Caco-2 (cell line): ENCODE data around the gene CBX7. TPM values are rescaled to one million over a fixed set of nuclear protein-coding genes. Genes with fewer than 3 reads are reported as not detected.

Experiments used
- BruUV-seq: library from RNA; stranded (reverse); fragments of 400-500 nt; replicated peaks from 2 replicates; lab custom pipeline; 2021; lab: Mats Ljungman, UMichigan
- CTCF ChIA-PET: fragments of 300-600 bp; sonication (Branson Sonifier 250); formaldehyde crosslinking; loops from one replicate; lab custom pipeline; 2022; ENCODE audit warnings: antibody characterized with exemption; lab: Charles Lee
- POLR2A ChIA-PET: fragments of 300-600 bp; sonication (Branson Sonifier 250); formaldehyde crosslinking; loops from one replicate; lab custom pipeline; 2022; ENCODE audit warnings: antibody characterized with exemption; lab: Charles Lee
- DNase-seq, 2 experiments: peaks; one replicate each; pipeline versions ENCODE4 v3.0.0 to v3.0.0-alpha.2; 2020 to 2022
- H3K27me3 ChIP-seq: replicated peaks from 2 replicates; pipeline ENCODE4 v1.6.0; 2011; ENCODE audit warnings: low read length; ENCODE audit not compliant: control insufficient read depth, insufficient read depth
- H3K36me3 ChIP-seq: 2 replicates; pipeline ENCODE4 v1.5.1; 2011; ENCODE audit warnings: low read length; ENCODE audit not compliant: control insufficient read depth, insufficient read depth
- H3K4me1 ChIP-seq: fragments of 250-450 bp; sonication (Bioruptor Pico); 2 replicates; pipeline ENCODE4 v1.5.1; 2020; ENCODE audit warnings: mild to moderate bottlenecking
- H3K4me3 ChIP-seq: 2 replicates; pipeline ENCODE4 v1.5.1; 2011; ENCODE audit warnings: low read depth, mild to moderate bottlenecking, control low read depth, low read length
- H3K9me3 ChIP-seq: fragments of 250-450 bp; sonication (Bioruptor Pico); 2 replicates; pipeline ENCODE4 v1.5.1; 2020; ENCODE audit warnings: mild to moderate bottlenecking, moderate library complexity
- H3K27ac Mint-ChIP-seq: one replicate; pipeline ENCODE4 v1.8.0; 2022; ENCODE audit warnings: mixed read lengths; ENCODE audit not compliant: unreplicated experiment
- H3K27me3 Mint-ChIP-seq: one replicate; pipeline ENCODE4 v1.8.0; 2022; ENCODE audit warnings: mixed read lengths; ENCODE audit not compliant: insufficient read depth, unreplicated experiment
- H3K36me3 Mint-ChIP-seq: one replicate; pipeline ENCODE4 v1.8.0; 2022; ENCODE audit warnings: mild to moderate bottlenecking, mixed read lengths; ENCODE audit not compliant: insufficient read depth, unreplicated experiment
- H3K4me1 Mint-ChIP-seq: one replicate; pipeline ENCODE4 v1.8.0; 2022; ENCODE audit warnings: low read depth, mixed read lengths; ENCODE audit not compliant: unreplicated experiment
- H3K4me3 Mint-ChIP-seq: one replicate; pipeline ENCODE4 v1.8.0; 2022; ENCODE audit warnings: mild to moderate bottlenecking, moderate library complexity, mixed read lengths; ENCODE audit not compliant: unreplicated experiment
- H3K9me3 Mint-ChIP-seq: one replicate; pipeline ENCODE4 v1.8.0; 2022; ENCODE audit warnings: mixed read lengths; ENCODE audit not compliant: unreplicated experiment
- CTCF ChIP-seq, 2 experiments: fragments of 200-600 bp in 1 of 2; IDR thresholded peaks; 1 replicate in 1 of 2; 2 replicates in 1 of 2; pipeline versions ENCODE4 v1.5.1 to v1.8.0; 2011 to 2022; ENCODE audit warnings: antibody characterized with exemption in 1 of 2, control low read depth in 1 of 2, inconsistent platforms in 1 of 2, low read depth in 1 of 2, low read length in 1 of 2, mild to moderate bottlenecking in 1 of 2, moderate library complexity in 1 of 2; ENCODE audit not compliant: insufficient read depth in 1 of 2, severe bottlenecking in 1 of 2, unreplicated experiment in 1 of 2
- intact Hi-C: fragments of 100-400 bp; cut with micrococcal nuclease; formaldehyde crosslinking; loops from one replicate; pipeline ENCODE4 v1.10.0; 2022; ENCODE audit not compliant: unreplicated experiment
- total RNA-seq: library from RNA; stranded (reverse); gene quantifications from 2 replicates; pipeline ENCODE4 v1.2.3, GENCODE V29; 2022

Gene CBX7
- total RNA-seq, 1 experiment from 2014 or later: 4.4 TPM

GRCh38 chr22:39081016-39081415, 71.5 kb downstream of the CBX7 start:
- ChIA-PET CTCF (no interaction called here), POLR2A (no interaction called here)
- Histone ChIP-seq H3K4me3 (no peak overlapping the region), H3K4me1 (no peaks in the 10 kb centered on the region), H3K27me3 (no peaks in the 10 kb centered on the region), H3K36me3 (no peaks in the 10 kb centered on the region), H3K9me3 (no peaks in the 10 kb centered on the region)
- H3K9me3 Mint-ChIP-seq: no peaks in the 10 kb centered on the region
- intact Hi-C loops: no loop called here
- no peak for TF ChIP-seq CTCF (IDR thresholded peaks at IDR 0.05; ENCODE audit: insufficient read depth in 1 of 2, low read depth in 1 of 2, low read length in 1 of 2, severe bottlenecking in 1 of 2, unreplicated experiment in 1 of 2)
- H3K4me3 Mint-ChIP-seq: no peak overlapping the region
- BruUV-seq: no TSS peak
- H3K36me3 Mint-ChIP-seq: no peaks in the 10 kb centered on the region
- no peak for DNase-seq
- no peaks in the 10 kb centered on the region for H3K4me1 Mint-ChIP-seq
- no peaks in the 10 kb centered on the region for H3K27me3 Mint-ChIP-seq
- H3K27ac Mint-ChIP-seq: no peak overlapping the region

Other genes starting within 250 kb of the CBX7 start
- gene APOBEC3A, start 195.1 kb downstream of the CBX7 start, total RNA-seq: not detected in 2 replicates
- 55.8 and 60.9 TPM in 2 replicates for gene APOBEC3B, start 170.3 kb downstream of the CBX7 start, total RNA-seq
- 24.2 and 25.1 TPM in 2 replicates for gene APOBEC3C, start 138.4 kb downstream of the CBX7 start, total RNA-seq
- 0.19 and 0.39 TPM in 2 replicates for gene APOBEC3D, start 131.6 kb downstream of the CBX7 start, total RNA-seq
- 7.8 and 9.1 TPM in 2 replicates for gene APOBEC3F, start 111.8 kb downstream of the CBX7 start, total RNA-seq
- gene APOBEC3G, start 75.4 kb downstream of the CBX7 start, total RNA-seq: 0.73 and 1.0 TPM in 2 replicates
- gene APOBEC3H, start 55.4 kb downstream of the CBX7 start, total RNA-seq: not detected in 2 replicates
- gene PDGFB, start 92.3 kb upstream of the CBX7 start, total RNA-seq: 7.2 and 8.3 TPM in 2 replicates
- gene RPL3, start 166.9 kb upstream of the CBX7 start, total RNA-seq: 1,668 and 1,699 TPM in 2 replicates
- gene SYNGR1, start 197.3 kb upstream of the CBX7 start, total RNA-seq: 20.2 and 21.9 TPM in 2 replicates
- gene TAB1, start 247.1 kb upstream of the CBX7 start, total RNA-seq: 25.7 and 26.1 TPM in 2 replicates